ENCODE results near the gene ZC3H7A. TPM values are rescaled to one million over a fixed set of nuclear protein-coding genes. Genes with fewer than 3 reads are reported as not detected.
A peak's percentile ranks its signal among the peaks of the same experiment; 100 is the strongest.

Gene ZC3H7A
- total RNA-seq, 2 experiments from 2014 or later, result 62.3 to 67.8 TPM

GRCh38 chr16:11752856-11753255 lies 44.2 kb downstream of the ZC3H7A start:
- Mint-ChIP-seq H3K4me3 (no peak overlapping the region), H3K4me1 (ENCODE audit: low read depth) (no peaks in the 10 kb centered on the region), H3K27me3 (no peaks in the 10 kb centered on the region), H3K27ac (peak overlapping the region; percentile 1), H3K36me3 (ENCODE audit: low read depth) (peaks cover 43% of the 10 kb centered on the region), H3K9me3 (no peaks in the 10 kb centered on the region)
- CTCF ChIA-PET, result no interaction called here
- DNase-seq, result no peak
- POLR2A ChIA-PET, result interaction anchor here (0.5 to 1.0 kb wide), 2 partner anchors 9 to 11 kb away, joined by 4 to 5 read pairs; partner anchors contain the start of gene TXNDC11
- intact Hi-C loops (cut with micrococcal nuclease), result no loop called here
- no peak for TF ChIP-seq CTCF (IDR thresholded peaks at IDR 0.05)
- ATAC-seq, result no peak

- ChIA-PET POLR2A (no interaction called here), CTCF (no interaction called here)
- no peaks in the 10 kb centered on the region for H3K27me3 Mint-ChIP-seq
- no peak for TF ChIP-seq CTCF (IDR thresholded peaks at IDR 0.05)
- no peaks in the 10 kb centered on the region for H3K9me3 Mint-ChIP-seq
- intact Hi-C loops (cut with micrococcal nuclease), result no loop called here
- H3K4me1 Mint-ChIP-seq (ENCODE audit: low read depth), result no peaks in the 10 kb centered on the region
- peaks cover 24% of the 10 kb centered on the region for H3K36me3 Mint-ChIP-seq (ENCODE audit: low read depth)
- DNase-seq (no peak), ATAC-seq (no peak)
- H3K4me3 Mint-ChIP-seq, result no peak overlapping the region
- H3K27ac Mint-ChIP-seq, result peak overlapping the region; percentile 67
Measured at GRCh38 chr16:11750056-11750455, 47.0 kb downstream of the ZC3H7A start.

- ChIA-PET CTCF (no interaction called here), POLR2A (interaction anchor here (1.6 kb wide), 1 partner anchor 18 kb away, joined by 3 read pairs; no protein-coding TSS in a partner anchor)
- TF ChIP-seq CTCF (IDR thresholded peaks at IDR 0.05), result no peak
- DNase-seq, result no peak
- intact Hi-C loops (cut with micrococcal nuclease), result no loop called here
- no peaks in the 10 kb centered on the region for H3K9me3 Mint-ChIP-seq
- no peak overlapping the region for H3K27ac Mint-ChIP-seq
- H3K27me3 Mint-ChIP-seq, result no peaks in the 10 kb centered on the region
- peaks cover 24% of the 10 kb centered on the region for H3K36me3 Mint-ChIP-seq (ENCODE audit: low read depth)
- no peak for ATAC-seq
- H3K4me3 Mint-ChIP-seq, result no peak overlapping the region
- H3K4me1 Mint-ChIP-seq (ENCODE audit: low read depth), result peaks cover 5% of the 10 kb centered on the region
Measured at GRCh38 chr16:11748404-11749254, 48.4 kb downstream of the ZC3H7A start.

GRCh38 chr16:11747949-11748403 lies 49.1 kb downstream of the ZC3H7A start:
- intact Hi-C loops (cut with micrococcal nuclease), result no loop called here
- no peak for DNase-seq
- TF ChIP-seq CTCF (IDR thresholded peaks at IDR 0.05), result no peak
- no peak for ATAC-seq
- no peaks in the 10 kb centered on the region for H3K9me3 Mint-ChIP-seq
- H3K4me3 Mint-ChIP-seq, result no peak overlapping the region
- no peak overlapping the region for H3K27ac Mint-ChIP-seq
- no peaks in the 10 kb centered on the region for H3K27me3 Mint-ChIP-seq
- peaks cover 23% of the 10 kb centered on the region for H3K36me3 Mint-ChIP-seq (ENCODE audit: low read depth)
- POLR2A ChIA-PET, result interaction anchor here (1.4 to 1.6 kb wide), 2 partner anchors 18 to 103 kb away, joined by 3 read pairs; no protein-coding TSS in a partner anchor
- CTCF ChIA-PET, result no interaction called here
- H3K4me1 Mint-ChIP-seq (ENCODE audit: low read depth), result peaks cover 8% of the 10 kb centered on the region

GRCh38 chr16:11744075-11744470 lies 53.0 kb downstream of the ZC3H7A start:
- ChIA-PET POLR2A (interaction anchor here (0.6 to 5.9 kb wide), 11 partner anchors 14 to 799 kb away, joined by 3 to 48 read pairs (median 3); partner anchors contain the start of genes SNX29 and ZC3H7A), CTCF (interaction anchor here (0.8 to 3.7 kb wide), 4 partner anchors 22 to 212 kb away, joined by 3 to 31 read pairs (median 4); partner anchors contain the start of gene ZC3H7A)
- TF ChIP-seq CTCF (IDR thresholded peaks at IDR 0.05), result no peak
- DNase-seq (no peak), ATAC-seq (no peak)
- peaks cover 23% of the 10 kb centered on the region for H3K36me3 Mint-ChIP-seq (ENCODE audit: low read depth)
- no peaks in the 10 kb centered on the region for H3K9me3 Mint-ChIP-seq
- peak overlapping the region; percentile 95 for H3K27ac Mint-ChIP-seq
- peaks cover 32% of the 10 kb centered on the region for H3K4me1 Mint-ChIP-seq (ENCODE audit: low read depth)
- no peaks in the 10 kb centered on the region for H3K27me3 Mint-ChIP-seq
- intact Hi-C loops (cut with micrococcal nuclease), result loop anchor here (5.0 kb wide), 1 partner anchor 53 kb away; the partner anchor contains the start of gene ZC3H7A
- peak overlapping the region; percentile 88 for H3K4me3 Mint-ChIP-seq
